Measurements from ENCODE around the gene CRB2.

CRB2 gene

DNA sequence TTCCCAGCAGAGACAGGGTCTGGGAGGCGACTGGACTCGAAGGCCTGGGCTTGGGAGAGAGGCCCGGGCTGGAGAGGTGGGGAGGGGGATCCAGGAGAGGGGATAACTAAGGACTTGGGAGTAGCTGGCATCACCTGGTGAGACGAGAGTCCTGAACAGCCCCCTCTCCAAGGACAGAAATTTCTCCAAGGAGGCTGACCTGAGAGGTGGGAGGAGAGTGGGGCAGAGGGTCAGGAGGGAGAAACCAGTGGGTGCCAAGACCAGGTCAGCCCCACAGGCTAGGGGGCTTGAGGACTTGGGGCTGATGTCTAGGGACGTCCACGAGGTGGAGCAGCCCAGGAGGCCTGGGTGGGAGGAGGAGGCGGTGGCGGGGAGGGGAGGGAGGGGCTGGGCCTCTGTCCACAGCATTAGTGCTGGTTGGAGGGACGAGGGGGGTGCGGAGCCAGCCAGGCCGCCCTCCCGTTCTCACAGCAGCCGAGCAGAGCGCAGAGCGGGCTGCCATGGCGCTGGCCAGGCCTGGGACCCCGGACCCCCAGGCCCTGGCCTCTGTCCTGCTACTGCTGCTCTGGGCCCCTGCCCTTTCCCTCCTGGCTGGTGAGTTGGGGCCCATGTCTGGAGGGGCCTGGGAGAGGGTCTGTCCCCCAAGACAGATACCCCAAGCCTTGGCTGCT lies at the start of gene CRB2:
Gene CRB2 (plus strand): TSS at position 437 of the 671 bp plus-strand sequence. CDS start 64 bp downstream, at position 501.
- peak in 33 of 56 donors; percentile 20 to 77 (median 49) for DNase-seq

DNA sequence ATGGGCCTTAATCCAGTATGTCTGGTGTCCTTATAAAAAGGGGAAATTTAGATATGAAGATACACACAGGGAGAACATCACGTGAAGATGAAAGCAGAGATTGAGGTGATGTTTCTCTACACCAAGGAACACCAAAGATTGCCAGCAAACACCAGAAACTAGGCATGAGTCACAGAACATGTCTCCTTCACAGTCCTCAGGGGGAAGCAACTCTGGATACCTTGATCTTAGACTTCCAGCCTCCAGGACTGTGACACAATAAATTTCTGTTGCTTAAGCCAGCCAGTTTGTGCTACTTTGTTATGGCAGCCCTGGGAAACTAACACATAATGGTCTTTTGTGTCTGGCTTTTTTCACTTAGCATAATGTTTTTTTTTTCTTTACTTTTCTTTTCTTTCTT lies 46.4 kb upstream of the CRB2 start:
- no peak for DNase-seq

DNA sequence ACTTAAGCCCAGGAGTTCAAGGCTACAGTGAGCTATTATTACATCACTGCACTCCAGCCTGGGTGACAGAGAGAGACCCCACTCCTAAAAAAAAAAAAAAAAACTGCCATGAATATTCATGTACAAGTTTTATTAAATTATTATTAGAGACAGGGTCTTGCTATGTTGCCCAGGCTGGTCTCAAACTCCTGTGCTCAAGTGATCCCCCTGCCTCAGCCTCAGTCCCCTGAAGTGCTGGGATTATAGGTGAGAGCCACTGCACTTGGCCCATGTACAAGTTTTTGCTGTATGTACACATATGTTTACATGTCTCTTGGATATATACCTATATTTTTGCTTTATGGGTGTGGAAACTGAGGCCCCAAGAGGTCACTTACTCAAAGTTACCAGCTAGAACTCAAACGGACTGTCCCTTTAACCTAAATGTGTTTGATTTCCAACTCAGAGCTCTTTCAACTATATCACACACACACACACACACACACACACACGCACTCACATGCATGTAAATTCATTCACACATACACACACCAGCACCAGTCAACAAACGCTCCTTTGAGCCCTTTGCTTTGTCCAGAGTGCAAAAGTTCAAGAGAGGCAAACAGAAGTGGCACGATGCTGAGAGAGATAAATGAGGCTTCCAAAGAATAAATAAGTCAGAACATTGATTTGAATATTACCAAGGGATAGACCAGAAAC lies 45.3 kb upstream of the CRB2 start:
- no peak for DNase-seq

DNA sequence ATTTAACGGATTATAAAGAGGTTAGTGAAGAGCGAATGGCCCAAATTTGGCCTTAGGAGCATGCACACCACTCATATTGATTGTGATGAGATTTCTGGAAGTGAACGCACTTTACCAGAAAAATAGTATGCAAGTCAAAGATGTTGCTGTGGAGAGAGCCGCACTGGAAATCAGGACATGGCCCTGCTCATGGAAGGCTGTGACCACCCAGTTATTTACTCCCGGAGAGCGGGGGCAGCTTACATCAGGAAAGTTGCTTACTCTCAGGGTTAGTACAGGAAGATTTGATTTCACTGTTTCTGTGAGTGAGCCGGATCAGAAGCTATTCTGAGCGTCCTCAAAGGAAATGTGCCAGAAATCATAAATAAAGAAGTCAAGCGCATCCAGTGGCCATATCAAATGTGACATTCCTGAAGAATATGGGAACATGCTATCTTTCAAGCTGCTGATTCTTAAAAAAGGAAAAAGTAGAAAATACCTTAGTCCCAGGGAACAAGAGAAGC lies 44.7 kb upstream of the CRB2 start:
- no peak for DNase-seq

DNA sequence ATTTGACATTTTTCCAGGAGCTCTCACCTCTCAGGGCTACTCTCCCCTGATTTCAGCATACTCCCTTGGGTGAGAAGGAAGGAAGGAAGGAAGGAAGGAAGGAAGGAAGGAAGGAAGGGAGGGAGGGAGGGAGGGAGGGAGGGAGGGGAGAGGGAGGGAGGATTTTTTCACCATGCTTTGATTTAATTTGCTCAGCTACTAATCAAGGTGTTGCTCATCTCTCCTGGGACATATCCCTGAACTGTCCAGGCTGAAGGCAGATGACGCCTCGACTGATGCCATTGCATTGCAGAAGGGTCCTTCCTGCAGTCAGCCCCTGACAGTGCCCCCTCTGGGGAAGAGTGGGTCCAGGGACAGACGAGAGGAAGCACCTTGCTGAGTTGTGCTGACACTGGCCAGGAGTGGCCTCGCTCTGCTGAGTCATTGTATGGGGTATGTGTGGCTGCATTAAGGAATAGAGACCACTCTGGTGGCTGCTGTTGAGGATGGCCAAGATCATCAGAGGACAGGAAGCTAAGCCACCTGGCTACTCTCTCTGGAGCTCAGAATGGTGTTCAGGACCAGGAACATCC lies 43.6 kb upstream of the CRB2 start:
- DNase-seq, result no peak

DNA sequence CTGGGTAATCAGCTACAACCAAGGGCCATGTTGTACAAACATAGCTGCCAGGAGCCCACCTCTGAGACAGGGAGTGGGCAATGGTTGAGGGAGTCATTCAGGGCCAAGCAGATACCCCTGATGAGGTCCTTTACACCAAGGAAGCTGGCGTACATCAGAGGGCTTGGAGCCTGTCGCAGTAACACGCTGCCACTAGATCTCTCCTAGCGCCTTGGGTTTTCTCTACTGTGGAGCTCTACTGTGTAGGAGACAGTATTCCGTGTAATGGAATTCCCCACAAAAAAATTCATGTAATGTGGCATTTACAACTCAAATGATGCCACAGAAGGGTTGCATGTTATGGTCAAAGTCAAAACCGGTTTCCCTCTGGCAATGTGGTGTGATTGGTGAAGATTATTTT lies 41.4 kb upstream of the CRB2 start:
- DNase-seq, result no peak

DNA sequence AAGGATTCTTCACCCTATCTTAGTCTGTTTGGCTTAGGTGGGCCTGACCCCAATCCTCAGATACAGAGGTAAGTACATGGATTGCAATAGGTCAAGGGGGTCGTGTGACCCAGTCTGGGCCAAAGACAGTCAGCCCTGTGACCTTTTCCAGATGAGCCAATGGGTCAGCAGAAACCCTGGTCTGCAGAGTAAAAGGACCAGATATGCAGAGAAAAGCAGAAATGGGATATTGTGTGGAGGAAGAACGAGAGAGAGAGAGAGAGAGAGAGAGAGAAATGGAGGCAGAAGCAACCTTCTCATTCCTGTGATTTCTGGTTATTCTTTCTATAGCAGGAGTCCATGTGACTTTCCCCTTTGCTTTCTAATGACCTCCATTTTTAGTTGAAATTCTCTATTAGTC lies 40.4 kb upstream of the CRB2 start:
- no peak for DNase-seq

DNA sequence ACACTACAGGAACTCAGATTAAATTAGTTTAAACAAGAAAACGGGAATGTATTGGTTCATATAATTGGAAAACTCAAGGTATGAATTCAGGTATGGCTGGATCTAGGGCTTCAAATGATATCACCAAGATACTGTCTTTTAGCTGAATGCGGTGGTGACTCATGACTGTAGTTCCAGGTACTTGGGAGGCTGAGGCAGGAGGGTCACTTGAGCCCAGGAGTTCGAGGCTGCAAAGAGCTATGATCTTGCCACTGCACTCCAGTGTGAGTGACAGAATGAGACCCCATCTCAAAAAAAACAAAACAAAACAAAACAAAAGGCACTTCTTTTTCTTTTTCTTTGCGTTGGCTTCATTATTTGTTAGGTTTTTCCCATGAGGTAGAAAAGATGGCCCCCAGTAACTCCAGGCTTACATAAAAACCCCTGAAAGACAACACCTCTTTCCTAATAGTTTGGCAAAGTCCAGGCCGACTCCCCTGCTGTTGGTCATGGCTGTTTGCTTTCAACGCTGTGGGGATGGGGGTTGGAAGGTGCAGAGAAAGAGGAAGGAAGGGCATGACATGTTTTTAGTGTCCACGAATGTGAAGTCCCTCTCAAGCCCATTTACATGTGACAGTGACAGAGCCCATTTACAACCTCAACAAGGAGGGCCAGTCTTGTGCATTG lies 39.8 kb upstream of the CRB2 start:
- peak in 1 of 56 donors; percentile 14 for DNase-seq

DNA sequence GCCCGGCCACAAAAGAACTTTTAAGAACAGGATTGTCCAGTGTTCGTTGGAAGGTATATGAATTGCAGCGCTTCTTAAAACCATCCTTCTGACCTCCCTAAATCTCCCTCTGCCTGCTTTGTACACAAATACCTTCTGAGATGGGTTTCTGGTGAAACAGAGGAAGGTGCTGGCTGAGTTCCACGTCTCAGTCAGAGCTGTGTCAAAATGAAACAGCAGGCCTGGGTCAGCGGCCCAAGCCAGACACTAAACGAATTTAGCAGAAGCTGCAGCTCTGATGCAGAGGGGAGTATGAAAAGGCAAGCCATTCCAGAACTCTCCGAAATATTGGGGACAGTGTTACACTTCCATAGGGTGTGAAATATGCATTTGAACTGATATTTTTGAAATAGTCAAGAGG lies 37.8 kb upstream of the CRB2 start:
- peak in 4 of 56 donors; percentile 11 to 32 (median 23) for DNase-seq

DNA sequence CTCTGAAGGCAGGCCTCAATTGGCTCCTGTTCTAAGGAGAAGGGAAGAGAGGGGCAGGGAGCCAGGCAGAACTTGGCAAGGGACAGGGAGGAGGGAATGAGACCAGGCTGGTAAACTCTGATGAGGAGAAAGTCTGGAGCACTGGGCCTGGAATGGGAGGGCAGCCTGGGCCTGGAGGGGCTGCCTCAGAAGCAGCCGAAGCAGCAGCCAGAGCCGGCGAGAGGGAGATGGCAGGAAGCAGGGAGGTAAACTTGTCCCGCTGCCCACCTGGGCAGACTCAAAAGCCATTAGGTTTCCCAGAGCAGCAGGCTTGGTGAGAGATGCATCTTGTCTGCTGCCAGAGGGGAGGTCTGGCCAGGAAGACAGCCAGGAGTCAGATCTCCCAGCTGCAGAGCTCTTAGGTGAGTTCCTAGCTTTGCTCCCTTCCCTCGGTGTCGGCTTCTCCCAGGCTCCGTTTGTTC lies 37.0 kb upstream of the CRB2 start:
- DNase-seq, result peak in 21 of 56 donors; percentile 8 to 57 (median 26)

DNA sequence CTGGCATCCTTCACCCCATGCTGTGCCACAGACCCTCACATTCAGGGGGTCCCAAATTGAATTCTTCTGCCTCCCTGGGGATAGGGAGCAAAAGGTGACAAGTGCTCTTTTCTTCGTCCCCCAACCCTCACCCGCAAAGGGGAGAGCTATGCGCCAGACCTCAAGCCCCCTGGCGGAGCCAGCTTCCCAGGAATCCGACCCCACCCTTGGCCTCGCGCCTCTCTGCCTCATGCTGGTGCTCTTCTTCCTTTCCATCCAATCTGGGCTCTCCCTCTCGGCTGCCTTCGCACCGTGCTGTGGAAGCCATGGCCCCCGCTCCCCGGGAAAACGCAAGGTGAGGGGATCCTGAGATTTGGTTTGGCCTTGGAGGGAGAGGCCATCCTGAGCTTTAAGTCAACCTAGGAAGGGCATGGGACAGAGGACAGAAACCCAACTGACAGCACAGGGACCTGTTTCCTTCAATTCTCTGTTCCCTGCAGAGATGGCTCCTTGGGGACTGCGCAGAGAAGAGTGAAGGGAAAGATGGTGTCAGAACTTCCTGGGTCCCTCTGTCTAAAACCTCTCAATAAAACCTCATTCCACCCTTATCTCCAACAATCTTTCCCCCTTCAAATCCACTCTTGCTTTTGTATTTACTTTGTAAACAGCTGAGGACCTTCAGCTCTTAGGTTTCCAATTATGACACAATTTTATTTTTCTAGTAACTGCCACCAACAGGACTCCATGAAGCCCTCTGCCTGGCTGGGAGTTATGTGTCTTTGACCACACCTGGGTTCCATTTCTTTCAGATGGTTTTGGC lies 36.3 kb upstream of the CRB2 start:
- no peak for DNase-seq

DNA sequence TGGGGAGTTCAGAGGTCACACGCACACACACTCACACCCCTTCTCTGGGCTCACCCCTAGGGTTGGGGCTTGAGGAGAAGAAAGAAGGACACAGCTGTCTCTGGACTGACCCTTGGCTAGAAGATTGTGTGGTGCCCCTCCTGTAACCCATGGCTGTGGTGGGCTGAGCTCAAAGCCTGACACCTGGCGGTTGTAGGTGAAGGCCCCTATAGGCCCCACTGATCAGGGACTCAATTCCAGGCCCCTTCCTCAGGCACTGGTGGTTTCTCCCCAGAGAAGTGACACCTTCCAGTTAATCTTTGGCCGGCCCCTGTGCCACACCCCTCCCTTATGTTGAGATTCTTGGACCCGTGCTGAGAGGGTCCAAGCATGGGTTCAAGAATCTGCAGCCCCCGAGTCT lies 35.2 kb upstream of the CRB2 start:
- DNase-seq, result no peak

DNA sequence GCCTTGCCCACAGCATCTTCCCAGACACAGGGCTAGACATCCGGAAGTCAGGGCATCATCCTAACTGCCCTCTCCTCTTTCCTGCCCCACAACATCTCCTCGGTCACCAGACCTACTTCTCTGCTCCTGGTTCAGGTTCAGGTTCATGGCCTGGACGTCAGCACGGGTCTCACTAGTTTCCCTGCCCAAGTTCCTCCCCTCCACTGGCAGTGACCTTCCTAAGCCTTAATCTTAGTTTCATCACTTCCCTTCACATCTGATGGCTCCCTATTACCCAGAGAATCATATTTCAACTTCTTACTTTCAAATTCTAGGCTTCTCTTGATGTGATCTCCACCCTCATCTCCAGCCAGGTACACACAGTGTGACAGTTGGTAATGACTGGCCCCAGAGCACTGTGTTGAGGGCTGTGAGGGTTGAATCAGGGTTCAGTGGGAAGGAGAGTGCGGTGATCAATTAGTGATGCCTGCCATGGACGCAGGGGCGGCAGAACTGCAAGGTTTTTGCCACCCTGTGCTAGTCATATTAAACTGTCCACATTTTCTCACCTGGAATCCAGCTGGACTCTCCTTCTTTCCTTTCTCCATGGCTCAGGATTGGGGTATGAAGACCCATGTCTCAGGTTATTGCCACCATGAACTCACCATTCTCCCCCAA lies 34.3 kb upstream of the CRB2 start:
- DNase-seq, result no peak

DNA sequence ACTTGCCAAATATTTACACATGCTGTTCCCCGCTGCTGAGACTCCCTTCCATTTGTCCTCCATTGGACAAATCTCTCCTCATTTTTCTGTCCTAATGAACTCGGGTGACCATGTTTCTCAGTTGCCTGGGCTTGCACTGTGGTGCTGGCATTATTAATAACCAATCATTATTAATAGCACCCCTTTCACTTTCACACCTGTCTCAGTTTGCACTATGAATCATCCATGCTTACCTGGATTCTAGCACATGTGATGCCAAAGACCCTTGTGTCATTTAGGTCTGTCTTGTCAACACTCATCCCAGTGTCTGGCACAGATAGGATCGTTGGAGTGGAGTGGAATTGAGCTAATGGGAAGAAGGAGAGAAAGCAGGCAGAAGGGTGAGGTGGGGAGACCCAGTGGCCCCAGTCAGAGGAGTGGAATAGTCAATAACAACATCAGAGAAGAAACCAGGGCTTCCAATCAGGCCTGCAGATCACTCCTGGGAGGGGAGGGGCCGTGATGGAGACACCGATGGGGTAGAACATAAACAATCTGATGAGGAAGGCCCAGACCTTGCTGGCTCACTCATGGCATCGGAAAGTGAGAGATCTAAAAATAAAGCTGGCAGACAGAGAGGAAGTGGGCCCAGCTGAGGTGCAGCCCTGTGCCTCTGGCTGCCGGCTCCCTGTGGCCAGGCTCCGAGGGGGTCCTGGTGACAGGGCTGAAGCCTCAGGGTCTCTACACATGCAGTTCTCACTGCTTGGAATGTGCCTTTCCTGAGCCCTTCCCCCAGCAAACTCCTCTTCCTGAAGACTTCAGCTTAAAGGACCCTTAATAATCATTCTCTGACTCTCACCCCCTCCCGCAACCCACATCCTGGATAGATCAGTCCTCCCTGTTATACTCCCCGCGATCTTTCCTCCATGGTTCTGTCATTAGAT lies 33.5 kb upstream of the CRB2 start:
- DNase-seq, result peak in 1 of 56 donors; percentile 46

DNA sequence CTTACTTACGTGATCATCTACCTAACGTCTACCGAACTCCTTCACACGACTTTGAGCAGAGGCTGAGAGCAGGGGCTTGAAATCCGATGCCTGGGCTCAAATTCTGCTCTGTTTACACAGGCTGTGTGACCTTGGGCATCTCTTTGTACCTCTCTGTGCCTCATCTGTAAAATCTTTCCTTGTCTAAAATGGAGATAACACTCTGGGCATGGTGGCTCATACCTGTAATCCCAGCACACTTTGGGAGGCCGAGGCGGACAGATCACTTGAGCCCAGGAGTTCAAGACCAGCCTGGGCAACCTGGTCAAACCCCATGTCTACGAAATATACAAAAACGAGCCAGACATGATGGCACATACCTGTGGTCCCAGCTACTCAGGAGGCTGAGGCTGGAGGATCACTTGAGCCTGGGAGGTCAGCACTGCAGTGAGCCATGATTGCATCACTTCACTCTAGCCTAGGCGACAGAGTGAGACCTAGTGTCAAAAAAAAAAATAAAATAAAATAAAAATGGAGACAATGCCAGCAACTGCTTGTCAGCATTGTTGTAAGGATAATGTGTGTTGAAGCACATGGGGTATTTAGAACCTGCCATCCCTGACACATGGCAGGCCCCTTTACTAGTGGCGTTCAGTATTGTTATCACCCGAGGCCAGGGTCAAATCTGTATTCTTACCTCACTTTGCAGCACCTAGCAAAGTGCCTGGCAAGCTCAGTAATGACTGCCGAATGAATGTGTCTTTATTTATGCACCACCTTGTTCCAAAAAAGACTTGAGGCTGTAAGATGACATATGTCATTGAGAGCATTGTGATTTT lies 32.6 kb upstream of the CRB2 start:
- DNase-seq, result no peak

DNA sequence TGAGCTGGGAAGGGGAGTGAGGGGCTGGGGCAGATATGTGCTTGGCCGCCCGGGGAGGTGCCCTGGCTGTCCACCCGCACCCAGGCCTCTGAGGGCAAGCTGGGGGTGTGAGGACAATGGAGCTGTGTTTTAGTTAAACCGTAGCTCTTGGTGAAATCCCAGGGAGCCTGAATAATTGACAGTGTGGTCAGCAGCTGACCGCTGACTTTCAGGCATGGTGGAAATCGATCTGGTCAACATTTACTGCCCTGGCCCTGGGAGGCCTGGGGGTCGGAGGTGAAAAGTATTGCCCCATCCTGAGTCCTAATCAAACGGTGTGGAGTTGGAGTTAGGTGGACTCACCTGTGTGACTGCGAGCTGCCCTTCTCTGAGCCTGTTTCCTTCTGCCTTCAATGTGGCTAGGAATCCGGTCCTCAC lies 31.2 kb upstream of the CRB2 start:
- no peak for DNase-seq

DNA sequence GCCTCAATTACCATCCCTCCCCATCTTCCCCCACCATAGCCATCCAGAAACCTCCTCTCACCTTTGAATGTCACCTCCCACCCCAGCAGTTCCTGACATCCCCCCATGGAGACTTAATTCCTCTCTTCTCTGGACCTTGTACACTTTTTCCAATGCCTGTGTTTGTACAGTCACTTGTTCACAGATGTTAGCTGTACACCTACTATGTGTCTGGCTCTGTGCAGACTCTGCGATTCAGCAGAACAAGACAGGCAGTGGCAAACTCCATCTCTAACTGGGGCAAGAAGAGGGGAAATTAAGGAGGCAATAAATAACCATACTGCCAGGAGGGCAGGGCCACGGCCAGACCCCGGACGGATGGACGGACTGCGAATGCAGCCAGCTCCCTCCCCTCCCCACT lies 29.8 kb upstream of the CRB2 start:
- no peak for DNase-seq

DNA sequence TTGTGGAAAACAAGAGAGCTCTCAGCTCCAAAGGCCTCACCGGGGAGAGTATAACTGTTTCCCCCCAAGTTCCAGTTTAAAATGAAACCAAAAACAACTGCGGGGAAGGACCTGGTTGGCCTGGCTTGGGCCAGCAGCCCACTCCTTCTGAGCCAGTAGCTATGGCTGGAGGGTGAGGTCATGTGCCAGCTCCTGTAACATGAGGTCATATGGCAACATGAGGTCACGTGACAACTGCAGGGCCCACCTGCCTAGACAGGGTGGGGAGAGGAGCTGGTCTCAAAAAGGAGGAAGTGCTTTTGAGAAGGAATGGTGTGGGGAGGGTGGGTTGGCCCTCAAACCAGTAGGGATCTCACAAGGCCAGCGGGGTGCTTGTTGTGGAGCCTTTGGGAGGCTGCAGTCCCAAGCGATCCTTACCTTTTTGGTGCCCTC lies 29.3 kb upstream of the CRB2 start:
- DNase-seq, result peak in 11 of 56 donors; percentile 8 to 54 (median 24)

Data from amygdala (tissue), 56 donors.